NCI-H2081 treated with DMSO at 0.1 percent for 48 hours (cell line): Measurements from ENCODE around the gene GRIK2.

Source experiments
- DNase-seq: peaks from one replicate; lab custom pipeline; 2025; lab: John Stamatoyannopoulos, UW

The GRIK2 gene

DNA sequence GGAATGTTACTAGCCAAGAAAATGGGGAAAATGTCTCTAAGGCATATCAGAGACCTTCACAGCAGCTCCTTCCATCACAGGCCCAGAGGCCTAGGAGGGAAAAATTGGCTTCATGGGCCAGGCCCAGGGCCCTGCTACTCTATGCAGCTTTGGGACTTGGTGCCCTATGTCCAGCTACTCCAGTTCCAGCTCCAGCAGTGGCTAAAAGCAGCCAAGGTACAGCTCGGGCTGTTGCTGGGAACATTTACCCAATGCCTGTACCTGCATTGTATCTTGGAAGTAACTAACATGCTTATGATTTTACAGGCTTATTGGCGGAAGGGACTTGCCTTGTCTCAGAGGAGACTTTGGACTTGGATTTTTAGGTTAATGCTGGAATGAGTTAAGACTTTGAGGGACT lies 390.6 kb downstream of the GRIK2 start:
- no peak for DNase-seq

GRCh38 chr6:101799531-101799930 lies 406.0 kb downstream of the GRIK2 start:
- DNase-seq = no peak

- DNase-seq = no peak
Observed at GRCh38 chr6:101800598-101800997, 407.1 kb downstream of the GRIK2 start.

GRCh38 chr6:101803136-101803535 lies 409.6 kb downstream of the GRIK2 start:
- DNase-seq = no peak

DNA sequence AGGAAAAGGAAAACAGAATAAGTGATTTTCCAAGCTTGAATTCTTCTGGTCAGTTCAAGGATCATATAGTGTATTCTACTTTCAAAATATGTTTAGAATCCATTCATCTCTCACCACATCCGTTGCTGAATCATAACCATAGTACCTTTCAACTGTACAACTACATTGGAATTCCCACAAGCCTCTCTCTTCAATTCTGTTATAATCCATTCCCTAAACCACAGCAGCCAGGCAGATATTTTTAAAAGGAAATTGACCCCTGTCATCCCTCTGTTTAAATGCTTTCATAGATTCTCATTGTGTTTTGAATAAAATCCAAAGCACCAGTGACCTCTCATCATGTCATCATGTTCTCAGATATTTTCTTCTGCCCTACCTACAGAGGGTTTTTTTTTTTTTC lies 412.7 kb downstream of the GRIK2 start:
- DNase-seq = no peak

DNA sequence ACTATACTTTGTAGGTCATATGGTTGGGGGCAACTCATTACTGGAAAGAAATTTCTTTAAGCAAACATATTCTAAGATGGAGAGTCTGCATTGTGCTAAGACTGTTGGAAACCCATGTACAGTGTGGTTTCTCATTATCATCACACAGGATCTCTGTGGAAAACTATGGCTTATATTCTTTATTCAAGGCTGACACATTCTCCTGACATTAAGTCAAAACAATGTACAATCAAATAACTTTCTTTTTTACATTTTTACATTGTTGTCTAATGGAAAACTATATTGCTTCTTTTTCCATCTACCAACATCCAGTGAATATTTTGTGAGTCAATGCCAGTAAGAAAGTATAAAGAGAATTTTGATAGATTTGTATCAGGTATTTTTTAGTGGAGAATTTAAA lies 417.6 kb downstream of the GRIK2 start:
- no peak for DNase-seq

GRCh38 chr6:101816716-101817115 lies 423.2 kb downstream of the GRIK2 start:
- DNase-seq = no peak

- no peak for DNase-seq
Observed at GRCh38 chr6:101818051-101818450, 424.5 kb downstream of the GRIK2 start.

GRCh38 chr6:101824551-101825345 lies 431.2 kb downstream of the GRIK2 start:
- no peak for DNase-seq

GRCh38 chr6:101826269-101826668 lies 432.8 kb downstream of the GRIK2 start:
- no peak for DNase-seq

DNA sequence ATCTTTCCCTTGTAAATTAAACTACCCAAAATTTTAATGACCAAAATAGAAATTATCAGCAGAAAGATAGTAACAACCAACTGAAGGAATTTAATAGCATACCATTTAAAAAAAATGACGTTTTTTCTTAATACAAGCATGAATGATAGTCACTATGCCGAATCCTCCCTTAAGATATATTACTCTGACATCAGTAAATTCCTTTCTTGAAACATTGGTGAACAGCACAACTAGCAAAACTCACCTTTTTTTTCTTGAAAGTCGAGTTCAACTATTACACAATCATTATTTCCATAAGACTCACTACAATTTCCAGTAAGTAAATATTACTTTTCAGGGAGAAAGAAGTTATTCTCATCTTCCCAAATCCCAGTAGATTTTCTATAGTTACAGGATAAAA lies 433.2 kb downstream of the GRIK2 start:
- DNase-seq = no peak

DNA sequence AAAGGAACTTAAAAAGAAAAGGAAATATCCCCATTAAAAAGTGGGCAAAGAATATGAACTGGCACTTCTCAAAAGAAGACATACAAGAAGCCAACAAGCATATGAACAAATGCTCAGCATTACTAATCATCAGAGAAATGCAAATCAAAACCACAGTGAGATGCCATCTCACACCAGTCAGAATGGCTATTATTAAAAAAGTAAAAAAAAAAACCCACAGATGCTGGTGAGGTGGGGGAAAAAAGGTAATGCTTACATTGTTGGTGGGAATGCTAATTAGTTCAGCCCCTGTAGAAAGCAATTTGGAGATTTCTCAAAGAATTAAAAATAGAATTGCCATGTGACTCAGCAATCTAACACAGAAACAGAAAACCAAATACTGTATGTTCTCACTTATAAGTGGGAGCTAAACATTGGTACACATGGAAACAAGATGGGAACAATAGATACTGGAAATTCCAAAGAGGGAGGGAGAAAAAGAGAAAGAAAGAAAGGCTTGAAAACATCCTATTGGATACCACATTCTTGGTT lies 437.1 kb downstream of the GRIK2 start:
- no peak for DNase-seq

- no peak for DNase-seq
Observed at GRCh38 chr6:101832371-101832770, 438.9 kb downstream of the GRIK2 start.

DNA sequence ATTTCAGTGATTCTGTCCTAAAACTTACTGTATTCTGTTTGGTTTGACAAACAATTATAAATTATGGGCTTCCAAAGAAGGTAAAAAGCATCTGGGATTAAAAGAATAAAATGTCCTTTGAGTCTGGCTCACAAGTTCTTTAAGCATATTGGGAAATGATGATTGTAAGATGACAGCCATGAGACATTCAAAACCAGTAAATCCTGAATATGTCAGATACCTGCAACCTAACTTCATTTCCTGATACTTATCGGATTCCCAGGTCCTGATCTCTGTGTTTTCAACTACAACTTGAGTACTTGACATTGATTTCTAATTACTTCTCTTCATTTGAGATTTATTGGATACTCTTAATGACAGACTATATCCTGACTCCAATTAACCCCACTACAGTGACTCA lies 446.6 kb downstream of the GRIK2 start:
- DNase-seq = no peak

GRCh38 chr6:101845172-101845571 lies 451.7 kb downstream of the GRIK2 start:
- no peak for DNase-seq

- DNase-seq = no peak
Observed at GRCh38 chr6:101845621-101846020, 452.1 kb downstream of the GRIK2 start.

- no peak for DNase-seq
Observed at GRCh38 chr6:101847690-101848089, 454.2 kb downstream of the GRIK2 start.

DNA sequence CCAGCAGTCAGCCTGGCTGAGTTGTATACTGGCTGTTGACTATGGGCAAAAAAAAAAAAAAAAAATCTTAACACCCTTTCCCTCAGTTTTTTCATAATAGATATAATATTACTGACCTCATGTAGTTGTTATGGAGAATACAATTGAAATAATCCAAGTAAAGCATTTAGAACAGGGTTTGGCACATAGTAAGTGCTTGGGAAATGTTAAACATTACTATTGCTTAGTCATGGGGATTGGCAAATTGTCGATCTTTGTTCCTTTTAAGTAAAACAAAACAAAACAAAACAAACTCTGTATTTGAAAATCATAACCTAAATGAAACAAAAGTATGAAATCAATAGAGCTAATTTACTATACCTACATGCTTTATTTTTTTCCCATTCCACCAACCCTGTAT lies 458.4 kb downstream of the GRIK2 start:
- no peak for DNase-seq

DNA sequence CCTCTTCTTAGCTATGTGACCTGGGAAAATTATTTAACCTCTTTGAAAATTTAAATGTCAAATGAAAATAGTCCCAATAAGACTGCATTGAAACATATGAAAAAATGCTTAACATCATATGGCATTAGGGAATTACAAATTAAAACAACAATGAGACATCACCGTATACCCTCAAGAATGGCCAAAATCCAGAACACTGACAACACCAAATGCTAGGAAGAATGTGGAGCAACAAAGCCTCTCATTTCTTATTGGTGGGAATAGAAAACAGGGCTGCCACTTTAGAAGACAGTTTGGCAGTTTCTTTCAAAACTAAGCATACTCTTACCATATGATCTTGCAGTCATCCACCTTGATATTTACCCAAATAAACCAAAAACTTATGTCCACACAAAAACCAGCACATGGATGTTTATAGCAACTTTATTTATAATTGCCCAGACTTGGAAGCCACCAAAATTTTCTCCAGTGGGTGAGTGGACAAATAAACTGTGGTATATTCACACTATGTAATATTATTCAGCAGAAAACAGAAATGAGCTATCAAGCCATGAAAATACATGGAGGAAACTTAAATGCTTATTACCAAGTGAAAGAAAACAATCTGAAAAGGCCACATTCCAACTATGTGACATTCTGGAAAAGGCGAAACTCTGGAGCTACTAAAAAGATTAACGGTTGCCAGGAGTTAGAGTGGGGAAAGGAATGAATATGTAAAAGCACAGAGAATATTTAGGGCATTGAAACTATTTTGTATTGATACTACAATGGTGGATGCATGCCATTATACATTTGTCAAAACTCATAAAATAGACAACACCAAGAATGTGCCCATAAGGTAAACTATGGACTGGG lies 459.9 kb downstream of the GRIK2 start:
- DNase-seq = no peak

DNA sequence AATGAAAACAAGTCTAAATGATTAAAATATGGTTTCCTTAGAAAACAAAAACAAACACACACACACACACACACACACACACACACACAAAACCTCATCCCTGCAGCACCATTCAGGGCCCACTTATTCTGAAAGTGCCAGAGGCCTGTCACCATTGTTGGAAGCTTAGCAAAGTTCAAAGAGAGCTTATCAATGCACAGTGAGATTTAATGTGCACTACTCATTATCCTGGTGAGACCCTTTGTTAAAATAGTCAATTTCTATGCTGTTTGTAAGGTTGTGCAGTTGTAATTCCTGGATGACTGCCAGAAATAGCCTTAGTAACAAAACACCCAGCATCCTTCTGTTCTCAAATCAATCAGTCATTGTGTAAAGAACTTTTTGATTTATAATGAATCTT lies 482.9 kb downstream of the GRIK2 start:
- DNase-seq = peak; percentile 9

DNA sequence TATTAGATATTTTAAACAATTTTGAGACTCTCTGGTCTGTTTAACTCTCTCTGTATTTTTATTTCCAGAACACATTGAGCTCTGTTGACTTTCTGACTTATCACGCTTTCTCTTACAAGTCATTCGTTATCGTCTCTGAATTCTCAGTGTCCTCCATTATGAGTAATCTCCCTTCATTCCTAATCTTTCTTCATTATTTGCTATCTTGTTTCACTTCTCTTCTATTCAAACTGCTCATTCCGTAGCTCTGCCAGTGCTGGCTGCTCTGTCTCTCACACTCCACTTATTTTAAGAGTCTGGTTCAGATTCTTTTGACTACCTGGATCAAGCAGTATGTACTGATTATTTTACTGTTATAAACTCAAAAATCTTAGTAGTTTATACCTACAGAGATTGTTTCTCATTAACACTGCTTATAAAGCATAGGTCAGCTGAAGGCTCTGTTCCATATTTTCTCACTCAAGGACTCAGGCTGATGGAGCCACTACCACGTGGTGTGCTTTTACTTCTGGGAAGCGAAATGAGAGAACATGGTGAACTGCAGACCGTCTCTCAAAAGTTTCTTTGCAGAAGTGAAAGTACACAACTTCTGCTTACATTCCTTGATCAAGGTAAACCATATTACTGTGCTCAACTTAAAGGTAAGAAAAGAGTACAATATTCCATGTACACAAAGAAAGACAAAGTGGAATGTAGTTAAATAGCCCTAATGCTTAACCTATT lies 485.2 kb downstream of the GRIK2 start:
- no peak for DNase-seq

GRCh38 chr6:101879782-101880181 lies 486.3 kb downstream of the GRIK2 start:
- no peak for DNase-seq
